Esophagus squamous epithelium (tissue), 4 donors: ENCODE measurements around the gene GGT7.

Experiments
- POLR2A ChIP-seq, 4 donors: fragments of 450-650 bp; IDR thresholded peaks; one replicate each; pipeline ENCODE4 v1.6.1; 2017; ENCODE audit warnings: antibody characterized with exemption in 4 of 4, mild to moderate bottlenecking in 4 of 4, moderate library complexity in 3 of 4
- TF ChIP-seq, protein P1 (sequence below), 6 experiments: fragments of 450-650 bp in 4 of 6; fragments of 200-600 bp in 2 of 6; sonication (generic) in 2 of 6; IDR thresholded peaks; one replicate each; pipeline ENCODE4 v1.5.1; 2016 to 2019; ENCODE audit warnings: antibody characterized with exemption in 6 of 6, mild to moderate bottlenecking in 4 of 6, moderate library complexity in 4 of 6

- TF ChIP-seq, protein P1, sequence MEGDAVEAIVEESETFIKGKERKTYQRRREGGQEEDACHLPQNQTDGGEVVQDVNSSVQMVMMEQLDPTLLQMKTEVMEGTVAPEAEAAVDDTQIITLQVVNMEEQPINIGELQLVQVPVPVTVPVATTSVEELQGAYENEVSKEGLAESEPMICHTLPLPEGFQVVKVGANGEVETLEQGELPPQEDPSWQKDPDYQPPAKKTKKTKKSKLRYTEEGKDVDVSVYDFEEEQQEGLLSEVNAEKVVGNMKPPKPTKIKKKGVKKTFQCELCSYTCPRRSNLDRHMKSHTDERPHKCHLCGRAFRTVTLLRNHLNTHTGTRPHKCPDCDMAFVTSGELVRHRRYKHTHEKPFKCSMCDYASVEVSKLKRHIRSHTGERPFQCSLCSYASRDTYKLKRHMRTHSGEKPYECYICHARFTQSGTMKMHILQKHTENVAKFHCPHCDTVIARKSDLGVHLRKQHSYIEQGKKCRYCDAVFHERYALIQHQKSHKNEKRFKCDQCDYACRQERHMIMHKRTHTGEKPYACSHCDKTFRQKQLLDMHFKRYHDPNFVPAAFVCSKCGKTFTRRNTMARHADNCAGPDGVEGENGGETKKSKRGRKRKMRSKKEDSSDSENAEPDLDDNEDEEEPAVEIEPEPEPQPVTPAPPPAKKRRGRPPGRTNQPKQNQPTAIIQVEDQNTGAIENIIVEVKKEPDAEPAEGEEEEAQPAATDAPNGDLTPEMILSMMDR (IDR thresholded peaks at IDR 0.05): no peak
- no peak for TF ChIP-seq POLR2A (IDR thresholded peaks at IDR 0.05)
Observed at GRCh38 chr20:34820805-34821578, 51.7 kb downstream of the GGT7 start.
